G401.6 (cell line): ENCODE results near the gene SEMA5B.

Experiments used
- FAIRE-seq: peaks from 2 replicates; lab custom pipeline; 2012; peaks lifted over from hg19 to GRCh38; lab: Jason Lieb, UNC

Gene SEMA5B, protein sequence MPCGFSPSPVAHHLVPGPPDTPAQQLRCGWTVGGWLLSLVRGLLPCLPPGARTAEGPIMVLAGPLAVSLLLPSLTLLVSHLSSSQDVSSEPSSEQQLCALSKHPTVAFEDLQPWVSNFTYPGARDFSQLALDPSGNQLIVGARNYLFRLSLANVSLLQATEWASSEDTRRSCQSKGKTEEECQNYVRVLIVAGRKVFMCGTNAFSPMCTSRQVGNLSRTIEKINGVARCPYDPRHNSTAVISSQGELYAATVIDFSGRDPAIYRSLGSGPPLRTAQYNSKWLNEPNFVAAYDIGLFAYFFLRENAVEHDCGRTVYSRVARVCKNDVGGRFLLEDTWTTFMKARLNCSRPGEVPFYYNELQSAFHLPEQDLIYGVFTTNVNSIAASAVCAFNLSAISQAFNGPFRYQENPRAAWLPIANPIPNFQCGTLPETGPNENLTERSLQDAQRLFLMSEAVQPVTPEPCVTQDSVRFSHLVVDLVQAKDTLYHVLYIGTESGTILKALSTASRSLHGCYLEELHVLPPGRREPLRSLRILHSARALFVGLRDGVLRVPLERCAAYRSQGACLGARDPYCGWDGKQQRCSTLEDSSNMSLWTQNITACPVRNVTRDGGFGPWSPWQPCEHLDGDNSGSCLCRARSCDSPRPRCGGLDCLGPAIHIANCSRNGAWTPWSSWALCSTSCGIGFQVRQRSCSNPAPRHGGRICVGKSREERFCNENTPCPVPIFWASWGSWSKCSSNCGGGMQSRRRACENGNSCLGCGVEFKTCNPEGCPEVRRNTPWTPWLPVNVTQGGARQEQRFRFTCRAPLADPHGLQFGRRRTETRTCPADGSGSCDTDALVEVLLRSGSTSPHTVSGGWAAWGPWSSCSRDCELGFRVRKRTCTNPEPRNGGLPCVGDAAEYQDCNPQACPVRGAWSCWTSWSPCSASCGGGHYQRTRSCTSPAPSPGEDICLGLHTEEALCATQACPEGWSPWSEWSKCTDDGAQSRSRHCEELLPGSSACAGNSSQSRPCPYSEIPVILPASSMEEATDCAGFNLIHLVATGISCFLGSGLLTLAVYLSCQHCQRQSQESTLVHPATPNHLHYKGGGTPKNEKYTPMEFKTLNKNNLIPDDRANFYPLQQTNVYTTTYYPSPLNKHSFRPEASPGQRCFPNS

DNA sequence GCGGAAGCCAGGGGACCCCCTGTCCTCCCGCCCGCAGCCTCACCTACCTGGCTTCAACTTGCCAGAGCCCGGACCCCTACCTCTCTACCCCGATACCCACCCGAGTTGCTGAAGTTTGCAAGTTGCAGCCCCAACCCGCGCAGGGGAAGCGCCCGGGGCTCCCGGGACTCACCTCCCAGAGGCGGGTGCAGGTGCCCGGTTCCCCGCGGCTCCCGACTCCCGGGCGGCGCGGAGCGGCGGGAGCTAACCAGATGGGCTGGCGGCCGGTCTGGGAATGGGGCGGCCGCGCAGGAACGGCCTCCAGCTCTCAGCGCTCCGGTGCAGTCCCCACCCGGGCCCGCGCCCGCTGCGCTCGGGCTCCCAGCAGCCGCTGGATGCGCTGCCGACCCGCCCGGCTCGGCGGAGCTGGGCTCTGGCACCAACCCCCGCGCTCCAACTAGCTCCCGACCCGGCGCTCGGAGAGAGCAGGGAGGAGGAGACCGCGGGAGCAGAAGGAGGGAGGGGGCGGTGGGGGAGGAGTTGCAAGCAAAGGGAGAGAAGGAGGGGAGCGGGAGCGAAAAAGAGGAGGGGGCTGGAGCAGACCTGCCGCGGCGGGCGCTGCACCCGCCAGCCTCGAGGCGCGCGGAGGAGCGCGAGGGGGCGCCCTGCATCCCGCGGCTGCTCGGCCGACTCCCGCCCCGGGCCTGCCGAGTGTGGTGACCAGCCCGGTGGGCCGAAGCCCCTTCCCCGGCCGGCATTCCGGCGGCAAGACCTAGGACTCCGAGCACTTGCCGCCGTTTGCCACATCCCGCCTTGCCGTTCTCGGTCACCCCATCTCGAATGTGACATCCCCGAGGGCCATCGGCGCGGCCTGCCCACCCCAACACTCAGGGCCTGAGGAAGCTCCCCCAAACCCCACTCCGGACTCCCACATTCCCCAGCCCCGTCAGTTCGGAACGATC lies at the start of gene SEMA5B:
SEMA5B (minus strand) TSS at position 472 of the 941 bp plus-strand sequence. CDS start 66,500 bp downstream, outside the sequence.
- no peak for FAIRE-seq

DNA sequence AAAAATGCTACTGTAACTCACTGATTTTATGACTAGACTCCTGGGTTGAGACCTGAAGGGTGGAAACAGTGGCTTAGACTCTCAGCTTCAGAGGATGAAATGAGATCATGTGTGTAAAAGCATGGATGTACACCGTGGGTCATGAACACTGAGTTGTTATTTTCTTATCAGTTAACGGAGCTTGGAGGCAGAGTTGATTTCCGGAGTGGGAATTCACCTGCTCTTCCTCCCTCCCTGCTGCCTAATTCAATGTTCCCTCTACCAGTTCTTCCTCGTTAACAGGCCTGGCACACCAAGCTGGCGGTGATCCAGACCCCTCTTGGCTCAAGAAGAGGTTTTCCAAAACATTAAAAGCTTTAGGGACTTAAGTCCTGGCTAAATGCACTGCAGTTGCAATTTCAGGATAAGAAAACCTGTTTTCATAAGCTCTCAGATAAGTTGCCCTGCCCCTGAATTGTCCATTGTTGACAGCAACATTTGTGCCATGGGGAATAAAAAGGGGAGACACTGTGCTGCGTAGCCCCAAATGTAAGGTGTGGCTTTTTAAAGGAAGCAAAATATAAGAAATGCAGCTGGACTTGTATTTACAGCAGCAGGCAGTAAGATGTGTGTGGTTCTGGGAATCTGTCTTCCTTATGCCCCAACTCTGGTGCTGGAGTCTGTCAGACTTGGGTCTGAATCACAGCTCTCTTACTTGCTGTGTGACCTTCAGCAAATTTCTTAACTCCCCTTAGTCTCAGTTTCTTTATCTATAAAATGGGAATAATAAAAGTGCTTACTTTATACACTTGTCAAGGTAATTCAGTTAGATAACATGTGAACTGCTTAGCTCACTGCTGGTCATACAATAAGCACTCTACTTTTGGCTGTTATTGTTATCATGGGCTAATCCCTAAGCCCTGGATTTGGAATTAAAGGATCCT lies 49.2 kb upstream of the SEMA5B start:
- no peak for FAIRE-seq

DNA sequence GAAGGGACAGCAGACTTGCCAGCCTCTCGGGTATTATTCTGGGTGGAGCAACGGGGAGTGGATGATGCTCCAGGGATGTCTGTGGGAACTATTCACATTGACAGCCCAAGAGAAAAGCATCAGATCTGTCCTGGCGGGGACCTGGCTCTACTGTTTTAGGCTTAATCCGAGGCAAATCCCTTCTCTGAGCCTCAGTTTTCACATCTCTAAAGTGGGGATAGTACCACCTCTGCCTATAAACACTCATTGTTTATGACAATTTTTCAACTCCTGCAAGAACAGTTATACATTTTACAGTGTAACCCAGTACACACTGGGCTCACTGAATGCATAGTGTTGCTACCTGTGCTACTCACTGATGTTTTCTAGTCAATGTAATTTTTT lies 48.5 kb upstream of the SEMA5B start:
- FAIRE-seq: no peak

DNA sequence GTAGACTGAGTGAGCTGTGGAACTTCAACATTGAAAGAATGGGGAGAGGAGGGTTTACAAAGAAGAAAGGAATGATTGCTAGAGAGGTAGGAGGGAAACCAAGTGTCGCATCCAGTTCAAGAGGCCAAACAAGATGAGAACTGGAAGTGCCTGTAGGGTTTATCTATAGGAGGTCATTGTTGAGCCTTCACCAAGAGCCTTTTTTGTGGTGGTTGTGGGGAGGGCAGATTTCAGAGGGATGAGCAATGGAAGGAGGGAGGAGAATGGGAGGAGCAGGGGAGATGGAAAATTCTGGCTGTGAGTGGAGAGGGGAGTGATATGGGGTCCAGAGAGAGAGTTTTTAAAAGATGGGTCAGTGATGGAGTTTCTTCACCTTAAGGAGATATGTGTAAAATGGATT lies 47.8 kb upstream of the SEMA5B start:
- FAIRE-seq: no peak

DNA sequence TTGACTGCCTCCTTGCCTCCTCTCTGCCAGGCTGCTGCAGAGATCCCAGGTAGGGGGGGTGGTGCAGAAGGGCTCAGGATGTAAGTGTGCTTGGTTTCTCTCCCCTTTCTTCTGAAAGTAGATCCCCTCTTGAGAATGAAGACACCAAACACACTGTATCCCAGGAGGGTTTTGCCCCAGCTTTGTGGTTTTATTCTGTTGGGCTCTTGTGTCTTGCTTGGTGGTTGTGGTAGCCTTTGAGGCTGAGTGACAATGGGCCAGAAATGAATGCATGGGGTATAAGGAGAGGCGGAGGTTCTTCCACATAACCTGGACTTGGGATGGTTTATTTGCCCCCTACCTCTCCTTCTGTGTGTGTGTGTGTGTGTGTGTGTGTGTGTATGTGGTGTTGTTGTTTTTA lies 45.0 kb upstream of the SEMA5B start:
- FAIRE-seq: no peak

DNA sequence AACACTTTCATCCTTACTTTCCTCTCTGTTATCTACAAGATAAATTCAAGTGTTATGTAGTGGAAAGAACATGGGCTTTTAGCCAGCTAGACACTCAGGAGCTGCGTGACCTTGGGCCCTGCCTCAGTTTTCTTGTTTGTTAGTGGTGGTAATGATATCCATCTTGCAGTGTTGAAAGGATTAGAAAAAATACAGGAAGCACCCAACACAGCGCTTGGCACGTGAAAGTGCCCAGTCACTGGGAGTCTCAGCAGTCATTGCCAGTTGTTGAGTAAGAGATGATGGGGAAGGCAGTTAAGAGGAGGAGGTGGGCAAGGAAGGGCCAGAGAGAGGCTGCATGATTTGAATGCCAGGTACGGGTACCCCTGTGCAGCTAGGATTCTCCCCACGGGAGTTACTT lies 44.6 kb upstream of the SEMA5B start:
- FAIRE-seq: no peak

DNA sequence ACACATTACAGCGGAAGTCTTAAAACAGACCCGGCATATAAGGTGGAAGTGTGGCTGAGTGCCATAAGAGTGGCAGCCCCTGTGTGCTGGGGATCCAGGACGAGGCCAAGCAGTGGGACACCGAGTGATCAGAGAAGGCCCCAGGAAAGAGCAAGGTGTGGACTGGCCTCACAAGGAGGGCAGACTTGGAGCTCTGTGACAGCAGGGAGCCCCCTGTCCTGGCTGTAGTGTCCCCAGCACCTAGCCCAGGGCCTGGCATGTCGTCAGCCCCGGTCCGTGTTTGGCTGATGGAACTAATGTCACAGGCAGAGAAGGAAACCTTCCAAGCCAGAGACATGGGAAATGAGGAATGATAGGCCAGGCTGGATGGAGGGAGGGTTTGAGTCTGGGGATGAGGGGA lies 44.0 kb upstream of the SEMA5B start:
- FAIRE-seq: no peak

DNA sequence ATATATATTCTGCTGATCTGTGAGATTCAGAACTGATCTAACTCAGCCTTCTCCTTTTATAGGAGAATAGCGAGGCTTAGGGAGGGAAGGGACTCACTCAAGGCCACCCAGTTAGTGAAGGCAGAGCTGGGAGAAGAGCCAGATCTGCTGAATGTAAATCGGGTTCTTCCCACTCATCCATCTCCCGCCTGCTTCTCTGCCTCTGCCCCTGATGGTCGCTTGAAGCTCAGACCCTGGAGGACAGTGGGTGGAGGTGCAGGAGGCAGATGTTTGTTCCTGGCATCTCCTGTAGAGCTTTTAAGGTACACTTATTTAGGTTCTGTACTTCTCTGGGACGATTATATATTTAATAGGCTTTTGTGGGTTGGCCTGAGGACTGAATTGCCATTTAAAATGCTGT lies 43.6 kb upstream of the SEMA5B start:
- FAIRE-seq: no peak

DNA sequence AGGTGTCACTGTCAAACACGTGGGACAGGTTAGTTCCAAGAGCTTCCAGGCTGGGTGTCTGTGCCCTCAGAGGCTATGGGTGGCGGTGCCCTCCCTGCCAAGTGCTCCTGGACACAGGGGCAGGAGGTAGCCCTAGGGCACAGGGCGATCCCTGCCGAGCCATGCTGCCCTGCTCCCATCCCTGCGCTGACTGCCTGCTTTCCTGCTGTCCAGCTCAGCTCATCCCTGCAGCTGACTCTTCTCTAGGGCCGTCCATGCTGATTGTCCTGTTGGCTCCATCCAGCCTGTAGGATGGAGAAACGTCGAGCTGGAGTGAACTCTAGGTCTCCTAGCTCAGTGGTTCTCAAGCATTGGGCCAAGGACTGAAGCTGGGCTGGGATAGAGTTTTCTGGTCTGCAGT lies 42.9 kb upstream of the SEMA5B start:
- FAIRE-seq: no peak

DNA sequence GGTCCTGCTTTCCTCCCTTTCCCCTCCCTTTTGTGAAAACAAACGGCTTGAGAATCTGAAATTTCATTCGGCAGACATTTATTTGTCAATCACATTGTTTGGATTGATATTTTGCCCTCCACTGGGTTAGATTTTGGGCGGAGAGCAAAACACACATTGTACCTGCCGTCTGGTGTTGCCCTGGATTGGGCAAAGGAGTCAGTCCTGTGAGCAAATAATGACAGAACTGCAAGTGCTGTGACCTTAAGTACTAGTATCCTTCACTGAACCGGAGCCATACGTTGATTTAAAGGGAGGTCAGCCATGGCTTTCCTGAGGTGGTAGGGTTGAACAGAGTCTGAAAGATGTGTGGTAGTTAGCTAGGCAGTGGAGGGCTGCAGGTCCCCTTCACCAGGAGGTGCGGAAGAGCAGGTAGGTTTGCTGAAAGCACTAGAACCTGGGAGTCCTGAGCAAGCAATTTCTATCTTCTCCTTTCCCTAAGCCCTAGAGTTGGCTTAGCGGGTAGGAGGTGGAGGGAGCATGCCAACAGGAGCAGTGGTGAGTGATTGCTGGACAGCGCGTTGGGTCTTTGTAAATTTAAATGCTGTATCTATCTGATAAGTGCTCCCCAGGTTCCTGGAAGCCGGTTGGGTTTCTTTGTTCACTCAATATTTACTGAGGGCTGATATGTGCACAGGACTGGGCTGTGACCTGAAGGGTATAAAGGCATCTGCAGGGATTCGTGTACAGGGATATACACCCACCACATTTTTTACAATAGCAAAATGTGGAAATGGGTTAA lies 41.2 kb upstream of the SEMA5B start:
- no peak for FAIRE-seq

DNA sequence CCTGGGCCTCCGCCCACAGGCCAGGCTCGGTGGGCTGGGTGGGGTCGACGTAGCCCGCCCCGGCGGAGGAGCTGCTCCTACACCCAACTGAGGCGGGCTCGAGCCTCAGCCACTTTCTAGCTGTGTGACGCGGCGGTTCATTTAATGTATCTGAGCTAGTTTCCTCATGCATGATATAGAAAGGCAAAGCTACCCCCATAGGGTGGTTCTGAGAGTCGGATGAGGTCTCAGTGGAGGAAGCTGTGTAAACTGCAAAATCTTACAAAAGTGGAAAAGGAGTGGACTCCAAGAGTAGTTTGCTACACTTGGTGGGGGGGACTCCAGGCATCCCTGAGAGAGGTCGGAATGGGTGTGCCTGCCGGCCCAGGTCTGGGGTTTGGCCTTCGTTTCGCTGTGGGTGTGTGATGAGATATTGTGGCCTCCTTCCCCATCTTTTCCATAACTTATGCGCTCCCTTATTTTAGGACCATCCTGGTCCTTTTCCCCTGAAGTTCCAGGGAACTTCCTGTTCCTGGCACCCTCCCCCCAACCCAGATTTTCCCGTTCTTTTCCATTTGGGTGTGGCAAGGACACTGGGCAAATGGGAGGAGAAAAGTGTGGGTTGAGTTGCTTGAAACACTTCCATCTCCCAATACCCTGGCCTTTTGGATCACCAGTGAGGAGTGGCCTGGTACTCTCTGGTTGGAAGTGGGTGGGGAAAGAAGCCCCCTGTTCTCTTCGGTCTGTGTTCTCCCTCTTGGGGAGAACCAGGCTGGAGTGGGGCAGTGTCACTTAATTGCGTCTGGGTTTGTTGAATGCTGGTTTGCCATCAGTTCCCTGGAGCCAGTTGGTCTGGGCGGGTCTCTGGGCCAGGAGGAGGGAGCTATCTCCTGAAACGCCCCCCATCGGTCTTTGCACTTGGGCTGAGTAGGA lies 40.4 kb upstream of the SEMA5B start:
- no peak for FAIRE-seq

DNA sequence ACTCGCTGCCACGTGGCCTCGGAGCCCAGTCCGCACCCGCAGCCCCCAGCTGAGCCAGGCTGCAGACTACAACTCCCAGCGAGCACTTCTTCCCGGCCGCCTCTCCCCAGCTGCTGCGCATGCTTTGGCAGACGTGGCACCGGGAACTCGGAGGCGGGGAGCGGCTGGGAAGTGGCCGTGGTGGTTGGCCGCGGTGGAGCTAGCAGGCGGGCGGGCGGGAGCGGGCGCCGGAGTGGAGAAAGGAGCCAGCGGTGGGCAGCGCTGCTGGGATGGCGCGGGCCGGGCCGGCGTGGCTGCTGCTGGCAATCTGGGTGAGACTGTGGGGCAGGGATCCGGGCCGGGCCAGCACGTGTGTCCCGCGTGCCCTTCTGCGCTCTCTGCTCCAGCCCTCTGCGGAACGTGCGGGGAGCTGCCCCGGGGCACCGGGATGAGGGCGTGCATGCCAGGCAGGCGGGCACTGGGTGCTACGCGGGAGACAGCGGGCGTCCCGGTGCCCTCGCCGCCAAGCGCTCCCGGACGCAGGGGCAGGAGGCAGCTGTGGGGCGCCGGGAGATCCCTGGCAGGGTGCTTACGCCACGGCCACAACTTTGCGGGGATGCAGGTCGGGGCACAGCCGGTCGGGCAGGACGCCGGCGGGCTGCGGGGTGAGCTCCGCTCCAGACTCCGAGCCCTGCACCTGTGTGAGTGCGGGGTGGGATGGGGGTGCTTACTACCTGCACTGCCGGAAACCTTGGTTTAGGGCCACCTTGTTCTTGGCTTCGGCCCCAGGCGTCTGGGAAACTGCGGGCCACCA lies 39.5 kb upstream of the SEMA5B start, which contains the start of gene PDIA5:
PDIA5 (plus strand) TSS at position 130 of the 793 bp plus-strand sequence; CDS start at position 270, 140 bp downstream.
- FAIRE-seq: peak; percentile 39

DNA sequence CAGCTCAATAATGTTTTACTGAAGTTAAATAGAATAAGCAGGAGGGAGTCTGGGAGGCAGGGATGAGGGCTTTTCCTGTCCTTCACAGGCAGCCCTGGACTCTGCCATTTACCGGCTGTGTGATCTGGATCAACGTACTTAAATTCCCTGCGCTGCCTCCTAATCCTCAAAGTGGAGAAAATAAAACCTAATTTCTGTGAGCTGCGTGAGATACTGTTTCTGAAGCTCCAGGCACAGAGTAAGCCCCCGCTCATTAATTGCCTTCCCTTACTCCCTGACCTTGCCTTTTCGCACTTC lies 39.0 kb upstream of the SEMA5B start:
- FAIRE-seq: no peak

DNA sequence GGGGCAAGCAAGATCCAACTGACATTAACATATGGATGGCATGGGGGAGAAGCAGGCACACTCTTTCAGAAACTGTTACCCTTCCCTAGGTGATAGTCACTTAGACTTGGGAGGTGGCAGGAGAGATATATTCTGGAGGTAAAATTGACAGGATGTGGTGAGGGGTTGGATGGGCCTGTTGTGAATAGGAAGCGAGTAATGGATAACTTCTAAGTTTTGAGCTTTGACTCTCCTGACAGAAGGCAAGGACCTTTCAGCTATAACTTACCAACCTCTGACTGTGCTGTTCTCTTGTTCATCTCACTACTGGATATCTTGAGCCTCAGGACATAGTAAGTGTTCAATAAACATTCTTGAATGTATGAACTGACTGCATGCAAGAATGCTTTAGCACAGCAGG lies 37.4 kb upstream of the SEMA5B start:
- FAIRE-seq: no peak

DNA sequence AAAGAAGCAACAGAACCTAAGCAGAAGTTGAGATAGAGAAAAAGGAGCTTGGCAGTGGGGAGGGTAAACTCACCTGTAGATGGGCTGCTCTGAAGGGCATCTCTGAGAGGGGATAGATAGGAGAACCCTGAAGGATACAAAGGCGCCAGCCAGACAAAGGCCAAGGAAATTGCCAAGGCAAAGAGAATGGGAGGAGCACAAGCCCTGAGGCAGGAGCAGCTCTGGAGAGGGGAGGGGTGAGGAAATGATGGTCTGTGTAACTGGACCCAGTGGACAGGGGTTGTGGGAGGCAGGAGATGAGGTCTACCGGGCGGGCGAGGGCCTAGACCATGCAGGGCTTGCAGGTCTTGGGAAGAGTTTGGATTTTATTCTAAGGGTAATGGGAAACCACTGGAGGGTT lies 36.9 kb upstream of the SEMA5B start:
- no peak for FAIRE-seq

DNA sequence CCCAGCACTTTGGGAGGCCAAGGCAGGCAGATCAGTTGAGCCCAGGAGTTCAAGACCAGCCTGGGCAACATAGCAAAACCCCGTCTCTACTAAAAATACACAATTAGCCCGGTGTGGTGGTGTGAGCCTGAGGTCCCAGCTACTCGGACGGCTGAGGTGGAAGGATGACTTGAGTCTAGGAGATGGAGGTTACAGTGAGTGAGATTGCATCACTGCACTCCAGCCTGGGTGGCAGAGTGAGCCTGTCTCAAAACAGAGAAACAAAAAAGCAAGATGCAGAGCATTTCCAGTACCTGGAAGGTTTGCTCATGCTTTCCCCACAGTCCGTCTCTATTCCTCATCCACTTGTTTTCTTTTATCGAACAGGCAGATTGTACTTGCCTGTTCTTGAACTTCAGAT lies 35.5 kb upstream of the SEMA5B start:
- FAIRE-seq: no peak

DNA sequence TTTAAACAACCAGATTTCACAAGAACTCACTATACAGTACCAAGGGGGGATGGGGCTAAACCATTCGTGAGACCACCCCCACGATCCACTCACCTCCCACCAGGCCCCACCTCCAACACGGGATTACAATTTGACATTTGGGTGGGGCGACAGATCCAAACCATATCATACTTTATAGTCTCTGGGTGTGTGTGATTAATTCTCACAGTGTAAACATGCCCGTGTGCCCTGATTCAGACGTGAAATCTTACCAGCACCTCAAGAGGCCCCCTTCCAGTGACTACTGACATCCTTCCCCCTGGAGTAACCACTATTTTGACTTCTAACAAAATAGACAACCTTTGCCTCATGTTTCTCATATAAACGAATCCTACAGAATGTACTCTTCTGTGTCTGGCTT lies 34.3 kb upstream of the SEMA5B start:
- FAIRE-seq: no peak

DNA sequence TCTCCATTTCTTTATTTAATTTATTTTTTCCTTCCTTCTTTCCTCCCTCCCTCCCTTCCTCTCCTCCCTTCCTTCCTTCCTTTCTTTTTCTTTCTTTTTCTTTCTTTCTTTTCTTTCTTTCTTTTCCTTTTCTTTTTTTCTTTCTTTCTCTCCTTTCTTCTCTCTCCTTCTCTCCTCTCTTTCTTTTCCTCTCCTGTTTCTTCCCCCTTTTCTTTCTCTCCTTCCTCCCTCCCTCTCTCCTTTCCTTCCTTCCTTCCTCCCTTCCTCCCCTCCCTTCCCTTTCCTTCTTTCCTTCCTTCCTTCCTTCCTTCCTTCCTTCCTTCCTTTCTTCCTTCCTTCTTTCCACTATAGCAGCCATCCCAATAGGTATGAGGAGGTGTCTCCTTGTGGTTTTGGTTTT lies 32.5 kb upstream of the SEMA5B start:
- FAIRE-seq: no peak
